ENCODE data around the gene B4GALT2. TPM values are rescaled to one million over a fixed set of nuclear protein-coding genes. Genes with fewer than 3 reads are reported as not detected.

The B4GALT2 gene
- total and polyA plus RNA-seq, 9 of the 15 experiments (the other 6 are each of a cell fraction or from before 2014, with no cell fraction given): 1.3 to 86.8 (median 43.8) TPM

DNA sequence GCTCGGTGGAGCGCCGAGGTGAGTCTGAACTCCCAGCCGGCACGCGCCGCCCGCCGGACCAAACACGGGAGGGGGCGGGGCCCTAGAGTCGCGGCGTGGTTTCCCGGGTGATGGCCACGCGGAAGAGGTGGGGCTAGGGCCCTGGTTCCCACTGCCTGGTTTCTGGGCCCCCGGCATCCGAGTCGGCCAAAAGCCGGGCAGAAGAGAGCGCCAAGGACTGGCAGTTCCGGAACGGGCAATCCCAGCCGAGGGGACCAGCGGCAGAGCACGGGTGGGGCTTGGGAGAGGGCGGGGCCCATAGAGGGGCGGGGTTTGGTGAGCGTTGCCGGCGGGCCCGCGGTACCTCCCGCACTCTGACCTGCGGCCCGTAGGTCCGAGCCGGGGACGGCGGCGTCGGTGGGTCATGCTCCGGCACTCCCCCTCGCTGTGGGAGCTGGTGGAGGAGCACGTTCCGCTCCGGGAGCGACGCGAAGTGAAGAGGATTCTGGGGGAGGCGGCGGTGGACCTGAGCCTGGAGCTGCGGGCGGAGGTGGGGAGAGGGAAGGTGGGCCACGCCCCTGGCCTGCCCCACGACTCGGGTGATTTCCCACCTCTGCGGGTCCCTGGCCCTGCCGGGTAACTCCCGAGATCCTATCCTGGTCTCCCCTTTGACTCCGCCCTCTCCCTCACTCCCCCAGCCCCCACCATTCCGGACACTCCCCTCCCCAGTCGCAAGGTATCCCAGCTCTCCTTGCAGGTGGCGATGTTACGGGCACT is 12.6 kb downstream of the B4GALT2 start, which contains the start of gene CCDC24 (continued):
- no peak for TF ChIP-seq PTTG1 (tag; IDR thresholded peaks at IDR 0.05; ENCODE audit: low read depth)
- TF ChIP-seq ELF4 (CRISPR knock-in tag; IDR thresholded peaks at IDR 0.05): peak; percentile 77; the same call in 1 of the 2 replicates
- TF ChIP-seq BRF1 (IDR thresholded peaks at IDR 0.05; ENCODE audit: borderline replicate concordance, extremely low read depth, insufficient read length): no peak
- TF ChIP-seq HNRNPL (IDR thresholded peaks at IDR 0.05; ENCODE audit: low read depth, low read length): no peak
- TF ChIP-seq TAF7 (tag; IDR thresholded peaks at IDR 0.05): no peak
- TF ChIP-seq RFX5 (IDR thresholded peaks at IDR 0.05; ENCODE audit: low read depth, low read length): no peak
- TF ChIP-seq PCBP1 (IDR thresholded peaks at IDR 0.05; ENCODE audit: low read depth, low read length, poor library complexity, severe bottlenecking): peak; percentile 85
- TF ChIP-seq, protein P1, sequence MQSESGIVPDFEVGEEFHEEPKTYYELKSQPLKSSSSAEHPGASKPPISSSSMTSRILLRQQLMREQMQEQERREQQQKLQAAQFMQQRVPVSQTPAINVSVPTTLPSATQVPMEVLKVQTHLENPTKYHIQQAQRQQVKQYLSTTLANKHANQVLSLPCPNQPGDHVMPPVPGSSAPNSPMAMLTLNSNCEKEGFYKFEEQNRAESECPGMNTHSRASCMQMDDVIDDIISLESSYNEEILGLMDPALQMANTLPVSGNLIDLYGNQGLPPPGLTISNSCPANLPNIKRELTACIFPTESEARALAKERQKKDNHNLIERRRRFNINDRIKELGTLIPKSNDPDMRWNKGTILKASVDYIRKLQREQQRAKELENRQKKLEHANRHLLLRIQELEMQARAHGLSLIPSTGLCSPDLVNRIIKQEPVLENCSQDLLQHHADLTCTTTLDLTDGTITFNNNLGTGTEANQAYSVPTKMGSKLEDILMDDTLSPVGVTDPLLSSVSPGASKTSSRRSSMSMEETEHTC (IDR thresholded peaks at IDR 0.05): no peak
- TF ChIP-seq TGIF2 (CRISPR knock-in tag; IDR thresholded peaks at IDR 0.05): no peak
- TF ChIP-seq EP400 (IDR thresholded peaks at IDR 0.05): peak; percentile 84
- TF ChIP-seq, protein P2, sequence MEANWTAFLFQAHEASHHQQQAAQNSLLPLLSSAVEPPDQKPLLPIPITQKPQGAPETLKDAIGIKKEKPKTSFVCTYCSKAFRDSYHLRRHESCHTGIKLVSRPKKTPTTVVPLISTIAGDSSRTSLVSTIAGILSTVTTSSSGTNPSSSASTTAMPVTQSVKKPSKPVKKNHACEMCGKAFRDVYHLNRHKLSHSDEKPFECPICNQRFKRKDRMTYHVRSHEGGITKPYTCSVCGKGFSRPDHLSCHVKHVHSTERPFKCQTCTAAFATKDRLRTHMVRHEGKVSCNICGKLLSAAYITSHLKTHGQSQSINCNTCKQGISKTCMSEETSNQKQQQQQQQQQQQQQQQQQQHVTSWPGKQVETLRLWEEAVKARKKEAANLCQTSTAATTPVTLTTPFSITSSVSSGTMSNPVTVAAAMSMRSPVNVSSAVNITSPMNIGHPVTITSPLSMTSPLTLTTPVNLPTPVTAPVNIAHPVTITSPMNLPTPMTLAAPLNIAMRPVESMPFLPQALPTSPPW (CRISPR knock-in tag; IDR thresholded peaks at IDR 0.05): peak; percentile 81
- TF ChIP-seq, protein P3, sequence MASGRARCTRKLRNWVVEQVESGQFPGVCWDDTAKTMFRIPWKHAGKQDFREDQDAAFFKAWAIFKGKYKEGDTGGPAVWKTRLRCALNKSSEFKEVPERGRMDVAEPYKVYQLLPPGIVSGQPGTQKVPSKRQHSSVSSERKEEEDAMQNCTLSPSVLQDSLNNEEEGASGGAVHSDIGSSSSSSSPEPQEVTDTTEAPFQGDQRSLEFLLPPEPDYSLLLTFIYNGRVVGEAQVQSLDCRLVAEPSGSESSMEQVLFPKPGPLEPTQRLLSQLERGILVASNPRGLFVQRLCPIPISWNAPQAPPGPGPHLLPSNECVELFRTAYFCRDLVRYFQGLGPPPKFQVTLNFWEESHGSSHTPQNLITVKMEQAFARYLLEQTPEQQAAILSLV (tag; IDR thresholded peaks at IDR 0.05): no peak
- TF ChIP-seq PHF20 (IDR thresholded peaks at IDR 0.05; ENCODE audit: partially characterized antibody): peak; percentile 40
- TF ChIP-seq ZFX (CRISPR knock-in tag; IDR thresholded peaks at IDR 0.05): peak; percentile 56
- no peak for TF ChIP-seq ETV1 (tag; conservative IDR thresholded peaks at IDR 0.05; ENCODE audit: low read depth)
- TF ChIP-seq ZBTB17 (CRISPR knock-in tag; IDR thresholded peaks at IDR 0.05): 0 out of 2 replicates have a peak, but pooled peaks have one; percentile 72
- no peak for TF ChIP-seq ZNF764 (CRISPR knock-in tag; IDR thresholded peaks at IDR 0.05; ENCODE audit: low read depth)
- TF ChIP-seq CXXC5 (CRISPR knock-in tag; IDR thresholded peaks at IDR 0.05): peak; percentile 83
- TF ChIP-seq, protein P4, sequence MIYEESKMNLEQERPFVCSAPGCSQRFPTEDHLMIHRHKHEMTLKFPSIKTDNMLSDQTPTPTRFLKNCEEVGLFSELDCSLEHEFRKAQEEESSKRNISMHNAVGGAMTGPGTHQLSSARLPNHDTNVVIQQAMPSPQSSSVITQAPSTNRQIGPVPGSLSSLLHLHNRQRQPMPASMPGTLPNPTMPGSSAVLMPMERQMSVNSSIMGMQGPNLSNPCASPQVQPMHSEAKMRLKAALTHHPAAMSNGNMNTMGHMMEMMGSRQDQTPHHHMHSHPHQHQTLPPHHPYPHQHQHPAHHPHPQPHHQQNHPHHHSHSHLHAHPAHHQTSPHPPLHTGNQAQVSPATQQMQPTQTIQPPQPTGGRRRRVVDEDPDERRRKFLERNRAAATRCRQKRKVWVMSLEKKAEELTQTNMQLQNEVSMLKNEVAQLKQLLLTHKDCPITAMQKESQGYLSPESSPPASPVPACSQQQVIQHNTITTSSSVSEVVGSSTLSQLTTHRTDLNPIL (CRISPR knock-in tag; IDR thresholded peaks at IDR 0.05): no peak
- TF ChIP-seq, protein P5, sequence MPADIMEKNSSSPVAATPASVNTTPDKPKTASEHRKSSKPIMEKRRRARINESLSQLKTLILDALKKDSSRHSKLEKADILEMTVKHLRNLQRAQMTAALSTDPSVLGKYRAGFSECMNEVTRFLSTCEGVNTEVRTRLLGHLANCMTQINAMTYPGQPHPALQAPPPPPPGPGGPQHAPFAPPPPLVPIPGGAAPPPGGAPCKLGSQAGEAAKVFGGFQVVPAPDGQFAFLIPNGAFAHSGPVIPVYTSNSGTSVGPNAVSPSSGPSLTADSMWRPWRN (IDR thresholded peaks at IDR 0.05; ENCODE audit: low read depth): peak; percentile 90
- no peak for TF ChIP-seq FOXA1 (IDR thresholded peaks at IDR 0.05; ENCODE audit: borderline replicate concordance)

All from K562 (cell line).